GM21381 (cell line): ENCODE measurements around the gene ADAM15.

Source experiments
- ATAC-seq: cut with Tn5 transposase; IDR thresholded peaks from one replicate; pipeline ENCODE4 v1.9.1; 2021; ENCODE audit warnings: mild to moderate bottlenecking, moderate library complexity; ENCODE audit not compliant: unreplicated experiment

Gene ADAM15

GRCh38 chr1:155070158-155070621 lies 19.1 kb downstream of the ADAM15 start:
- ATAC-seq: no peak

DNA sequence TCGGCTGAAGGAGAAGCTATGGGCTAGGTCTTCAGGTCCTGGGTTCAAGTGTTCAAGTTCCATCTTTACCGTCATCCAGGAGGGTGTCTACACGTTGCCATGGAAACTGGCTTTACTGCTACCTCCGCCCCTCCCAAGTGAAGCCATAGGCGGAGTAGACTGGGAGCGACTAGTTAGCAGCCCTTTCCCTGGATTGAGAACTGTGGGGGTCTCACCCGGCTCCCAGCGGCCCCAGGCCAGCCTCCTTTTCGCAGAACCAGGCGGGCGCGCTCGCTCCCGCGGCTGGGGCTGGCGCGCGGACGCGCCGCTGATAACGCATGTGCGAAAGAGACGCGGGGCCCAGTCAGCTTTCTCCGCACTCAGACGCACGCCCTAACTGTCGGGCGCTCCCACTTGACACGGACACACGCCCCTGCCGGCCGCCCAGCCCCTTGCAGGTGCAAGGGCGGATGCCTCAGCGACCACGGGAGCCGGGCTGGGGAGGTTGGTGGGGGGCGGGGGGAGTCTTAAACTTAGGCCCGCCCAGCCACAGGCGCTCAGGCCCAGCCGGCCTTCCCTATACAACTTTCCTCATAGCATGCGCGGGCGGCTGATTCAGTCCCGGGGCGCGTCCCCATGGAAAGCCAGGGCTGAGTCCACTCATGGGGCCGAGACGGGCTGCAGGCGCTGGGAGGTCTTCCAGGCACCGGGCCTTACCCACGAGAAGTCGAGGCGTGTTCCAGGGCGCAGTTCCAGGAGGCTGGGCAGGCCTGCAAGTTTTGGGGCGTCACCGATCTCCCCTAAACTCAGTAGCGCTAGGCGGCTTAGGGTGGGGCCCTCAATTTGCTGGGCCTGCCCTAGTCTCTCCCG lies 19.8 kb downstream of the ADAM15 start:
- ATAC-seq: peak; percentile 78

- no peak for ATAC-seq
Measured at GRCh38 chr1:155071701-155072100, 20.6 kb downstream of the ADAM15 start.

DNA sequence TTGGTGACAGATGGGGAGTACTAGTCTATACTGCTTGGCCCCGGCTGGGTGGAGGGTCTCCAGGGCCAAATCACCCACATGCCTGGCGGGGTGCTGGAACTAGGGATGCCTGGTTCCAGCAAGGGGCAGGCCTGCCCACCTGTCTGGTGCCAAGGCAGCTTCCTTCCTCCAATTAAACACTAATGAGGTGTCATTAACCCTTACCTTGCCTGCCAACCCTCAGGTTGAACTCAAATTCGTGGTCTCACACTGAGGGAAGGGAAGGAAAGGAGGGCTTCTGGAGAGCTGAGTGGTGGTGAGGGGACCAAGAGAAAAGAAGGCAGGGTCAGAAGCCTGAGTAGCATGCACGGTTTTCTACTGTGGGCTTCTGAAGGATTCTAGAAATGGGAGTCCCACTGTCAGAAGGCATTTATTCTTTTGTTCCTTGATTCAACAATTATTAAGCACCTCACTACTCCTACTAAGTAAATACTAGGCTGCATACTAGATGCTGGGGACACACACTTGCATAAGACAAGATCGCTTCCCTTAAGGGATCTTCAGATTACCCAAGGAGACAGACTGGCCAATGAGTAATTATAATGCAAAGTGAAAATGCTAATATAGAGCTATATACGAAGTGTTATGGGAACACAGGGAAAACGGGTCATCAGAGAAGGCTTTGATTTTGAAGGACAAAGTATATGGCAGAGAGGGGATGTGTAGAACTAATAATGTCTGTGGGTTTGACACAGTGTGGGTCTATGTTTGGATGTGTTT lies 21.6 kb downstream of the ADAM15 start:
- no peak for ATAC-seq

DNA sequence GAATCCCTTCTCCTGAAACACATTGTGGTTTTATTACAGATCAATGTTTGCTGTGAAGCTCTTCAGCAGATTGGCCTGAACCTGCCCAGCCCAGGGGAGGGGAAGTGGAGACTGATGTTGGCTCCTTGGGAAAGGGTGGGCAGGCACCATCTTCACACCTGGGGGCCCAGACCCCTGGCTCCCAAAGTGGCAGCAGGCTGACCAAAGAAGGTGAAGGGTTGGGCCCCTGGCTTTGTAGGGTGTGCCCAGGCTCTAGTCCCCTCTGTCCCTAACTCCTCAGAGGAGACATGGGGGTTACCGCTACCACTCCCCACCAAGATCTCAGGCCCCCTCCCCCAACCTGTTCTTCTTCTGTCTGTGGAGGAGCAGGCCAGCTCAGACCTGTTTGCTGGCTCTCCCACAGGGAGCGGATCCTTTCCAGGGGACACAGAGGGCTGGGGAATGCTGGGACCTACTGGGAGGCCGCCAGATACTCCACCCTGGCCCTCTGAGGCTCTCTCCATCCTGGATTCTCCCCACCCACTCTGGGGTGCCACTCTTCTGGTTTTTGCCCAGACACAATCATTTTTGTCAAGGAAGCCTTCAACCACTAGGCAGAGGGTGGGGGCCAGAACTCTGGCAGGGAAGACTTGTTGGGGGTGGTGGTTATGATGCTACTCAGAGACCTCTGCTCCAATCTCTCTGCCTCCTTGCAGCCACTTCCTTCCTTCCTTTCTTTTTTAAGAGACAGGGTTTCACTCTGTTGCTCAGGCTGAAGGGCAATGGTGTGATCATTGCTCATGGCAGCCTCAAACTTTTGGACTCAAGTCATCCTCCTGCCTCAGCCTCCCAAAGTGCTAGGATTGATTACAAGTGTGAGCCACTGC lies 22.5 kb downstream of the ADAM15 start:
- ATAC-seq: no peak

DNA sequence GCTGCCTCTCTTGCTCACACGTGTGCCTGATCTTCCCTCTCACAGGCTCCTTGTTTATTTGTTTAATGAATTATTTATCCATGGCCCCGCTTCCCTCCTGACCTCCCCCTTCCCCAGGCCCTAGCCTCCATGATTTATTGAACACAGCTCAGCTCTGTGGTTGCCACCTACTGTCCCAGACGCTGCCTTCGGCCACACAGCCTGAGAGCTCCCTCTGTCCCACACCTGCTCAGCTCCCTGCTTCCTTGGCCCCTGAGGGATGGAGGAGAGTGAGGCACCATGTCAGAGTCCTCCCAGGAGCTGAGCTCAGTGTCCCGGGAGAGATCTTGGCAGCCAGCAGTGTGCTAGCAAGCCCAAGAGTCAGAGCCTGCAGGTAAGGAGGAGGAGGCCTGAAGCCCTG lies 24.4 kb downstream of the ADAM15 start:
- ATAC-seq: no peak

GRCh38 chr1:155076371-155076770 lies 25.3 kb downstream of the ADAM15 start:
- no peak for ATAC-seq

- ATAC-seq: no peak
Measured at GRCh38 chr1:155077346-155077745, 26.2 kb downstream of the ADAM15 start.

GRCh38 chr1:155077758-155078445 lies 26.8 kb downstream of the ADAM15 start:
- no peak for ATAC-seq

- no peak for ATAC-seq
Measured at GRCh38 chr1:155078469-155079209, 27.5 kb downstream of the ADAM15 start, which contains the start of gene EFNA3. EFNA3 (plus strand) TSS chr1:155078837; CDS start chr1:155078942, 105 bp downstream.

DNA sequence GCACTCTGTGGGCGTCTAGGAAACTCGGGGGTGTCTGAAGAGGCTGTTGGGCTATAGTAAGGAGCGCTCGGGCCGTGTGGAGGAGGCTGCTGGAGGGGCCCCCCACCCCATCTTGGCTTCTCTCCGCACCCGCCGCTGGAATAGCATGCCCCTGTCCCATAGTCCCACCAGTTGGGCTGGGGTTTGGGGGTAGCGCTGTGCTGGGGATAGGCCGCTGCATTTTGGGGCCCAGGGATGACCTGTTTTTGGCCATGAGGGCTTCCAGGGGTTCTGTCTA lies 28.0 kb downstream of the ADAM15 start:
- ATAC-seq: no peak

DNA sequence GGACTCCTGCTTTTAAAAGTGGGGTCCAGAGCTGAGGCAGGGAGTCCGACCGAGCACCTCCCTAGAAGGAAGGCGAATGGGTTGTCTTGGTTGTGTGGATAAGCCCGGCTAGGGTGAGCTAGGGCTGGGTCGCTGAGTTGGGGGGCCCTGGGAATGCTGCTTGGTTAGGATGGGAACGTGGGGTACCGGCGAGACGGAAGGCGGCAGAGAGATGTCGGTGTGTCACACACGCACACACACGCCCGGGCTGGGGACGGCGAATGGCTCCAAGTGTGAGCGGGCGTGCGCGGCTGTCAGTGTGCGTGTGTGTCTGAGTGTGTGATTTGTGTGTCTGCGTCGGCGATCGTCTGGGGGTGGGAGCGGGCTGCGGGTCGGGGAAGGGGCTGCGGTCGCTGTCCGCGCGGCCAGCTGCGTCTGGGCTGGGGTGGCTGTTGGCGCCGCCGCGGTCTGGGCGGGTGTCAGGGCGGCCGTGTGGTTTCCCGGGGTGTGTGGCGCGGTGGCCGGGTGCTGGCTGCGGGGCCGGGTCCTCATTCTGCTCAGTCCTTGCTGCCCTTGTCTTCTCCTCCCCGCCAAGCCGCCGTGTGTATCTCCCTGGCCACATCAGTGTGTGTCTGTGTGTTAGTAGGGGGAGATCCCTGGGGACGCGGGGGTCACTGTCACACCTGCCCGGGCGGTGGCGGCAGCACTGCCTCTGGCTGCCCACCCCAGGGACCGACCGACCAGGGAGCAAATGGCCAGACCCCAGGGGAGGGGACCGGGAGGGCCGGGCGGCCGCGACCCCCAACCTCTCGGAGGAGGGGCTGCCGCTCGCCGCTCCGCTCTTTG lies 28.6 kb downstream of the ADAM15 start:
- no peak for ATAC-seq

DNA sequence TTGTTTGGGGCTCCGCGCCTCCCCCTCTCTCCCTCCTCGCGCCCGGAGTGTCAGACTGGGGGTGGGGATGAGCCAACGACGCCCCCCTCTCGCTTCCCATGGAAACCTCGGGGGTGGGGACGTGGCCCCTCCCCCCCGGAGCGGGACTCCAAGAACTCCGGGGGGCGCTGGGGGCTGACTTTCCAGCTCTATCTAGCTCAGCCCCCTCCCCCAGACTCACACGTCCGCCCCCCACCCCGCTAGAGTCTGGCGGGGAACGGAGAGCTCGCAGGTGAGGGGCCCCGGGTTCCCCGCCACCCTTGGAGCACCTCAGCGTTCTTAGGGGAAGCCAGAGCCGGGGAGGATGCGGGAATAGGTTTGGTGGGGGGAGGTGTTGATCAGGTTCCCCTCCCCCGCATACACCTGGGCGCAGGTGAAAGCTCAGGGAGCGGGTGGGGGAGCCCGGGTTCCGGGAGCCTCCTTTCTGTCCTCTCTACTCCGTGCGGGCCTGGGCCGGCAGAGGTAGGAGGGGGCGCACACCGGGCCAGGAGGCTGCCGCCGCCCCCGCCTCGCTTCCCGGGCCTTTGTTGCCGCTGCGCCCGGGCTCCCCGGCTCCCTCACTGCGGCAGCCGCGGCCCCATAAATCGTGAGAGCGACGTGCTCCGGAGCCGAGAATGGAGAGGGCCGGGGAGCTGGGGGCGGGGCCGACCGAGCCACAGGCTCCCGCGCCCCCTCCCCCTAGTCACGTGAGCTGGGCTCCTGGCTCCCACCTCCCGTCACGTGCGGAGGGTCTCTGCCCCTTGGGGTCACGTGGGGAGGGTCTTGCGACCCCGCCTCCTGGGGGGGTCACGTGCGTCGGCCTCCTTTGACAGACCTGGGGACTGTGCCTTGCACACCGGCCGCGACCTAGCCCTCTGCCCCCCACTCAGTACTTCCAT lies 29.5 kb downstream of the ADAM15 start:
- no peak for ATAC-seq

GRCh38 chr1:155081472-155082300 lies 30.6 kb downstream of the ADAM15 start:
- no peak for ATAC-seq

GRCh38 chr1:155082301-155083051 lies 31.4 kb downstream of the ADAM15 start:
- ATAC-seq: no peak

GRCh38 chr1:155083052-155083541 lies 32.0 kb downstream of the ADAM15 start:
- no peak for ATAC-seq
